HG03097 (cell line): Measurements from ENCODE around the gene MTHFSD.

Experiments
- ATAC-seq: cut with Tn5 transposase; IDR thresholded peaks from one replicate; pipeline ENCODE4 v1.9.1; 2021; ENCODE audit not compliant: unreplicated experiment, low FRiP score

The MTHFSD gene

GRCh38 chr16:86531191-86531545 is 23.9 kb downstream of the MTHFSD start:
- no peak for ATAC-seq

GRCh38 chr16:86530251-86531190 is 24.5 kb downstream of the MTHFSD start:
- ATAC-seq, result no peak

- ATAC-seq, result no peak
Measured at GRCh38 chr16:86529160-86529559, 25.9 kb downstream of the MTHFSD start.

GRCh38 chr16:86528061-86528929 is 26.7 kb downstream of the MTHFSD start:
- ATAC-seq, result no peak

GRCh38 chr16:86527366-86527765 is 27.7 kb downstream of the MTHFSD start:
- ATAC-seq, result no peak

- no peak for ATAC-seq
Measured at GRCh38 chr16:86525696-86526095, 29.3 kb downstream of the MTHFSD start.

- no peak for ATAC-seq
Measured at GRCh38 chr16:86524029-86524428, 31.0 kb downstream of the MTHFSD start.

- no peak for ATAC-seq
Measured at GRCh38 chr16:86523166-86523740, 31.8 kb downstream of the MTHFSD start.

GRCh38 chr16:86522634-86523033 is 32.4 kb downstream of the MTHFSD start:
- ATAC-seq, result no peak

- no peak for ATAC-seq
Measured at GRCh38 chr16:86521236-86522197, 33.5 kb downstream of the MTHFSD start.

- ATAC-seq, result no peak
Measured at GRCh38 chr16:86520317-86521210, 34.5 kb downstream of the MTHFSD start.

- ATAC-seq, result no peak
Measured at GRCh38 chr16:86519649-86520316, 35.3 kb downstream of the MTHFSD start.

GRCh38 chr16:86519007-86519648 is 35.9 kb downstream of the MTHFSD start:
- no peak for ATAC-seq

- ATAC-seq, result no peak
Measured at GRCh38 chr16:86517652-86518258, 37.3 kb downstream of the MTHFSD start.

- no peak for ATAC-seq
Measured at GRCh38 chr16:86517033-86517432, 38.0 kb downstream of the MTHFSD start.

- no peak for ATAC-seq
Measured at GRCh38 chr16:86516623-86517003, 38.4 kb downstream of the MTHFSD start.

- ATAC-seq, result no peak
Measured at GRCh38 chr16:86515777-86516622, 39.0 kb downstream of the MTHFSD start.
